GM10248 (cell line): ENCODE results near the gene HIVEP2.

Source experiments
- CTCF ChIA-PET: fragments of 300-600 bp; sonication (Branson Sonifier 250); formaldehyde crosslinking; extraction: SDS; loops from one replicate; lab custom pipeline; 2021; ENCODE audit warnings: antibody characterized with exemption; lab: Yijun Ruan, JAX
- POLR2A ChIA-PET: fragments of 350-650 bp; sonication (Branson Sonifier 250); formaldehyde crosslinking; extraction: SDS; loops from one replicate; lab custom pipeline; 2020; ENCODE audit warnings: antibody characterized with exemption; lab: Yijun Ruan, JAX
- DNase-seq: peaks from one replicate; pipeline ENCODE4 v3.0.0; 2012; ENCODE audit errors: extremely low spot score
- CTCF ChIP-seq: IDR thresholded peaks from 2 replicates; pipeline ENCODE4 v1.5.1; 2012; ENCODE audit warnings: mild to moderate bottlenecking, low read depth; ENCODE audit errors: extremely low read depth, missing control alignments, control extremely low read depth

The HIVEP2 gene

GRCh38 chr6:142860498-142860897 lies 84.5 kb downstream of the HIVEP2 start:
- TF ChIP-seq CTCF = no peak
- DNase-seq = no peak
- CTCF ChIA-PET = interaction anchor here (1.5 to 2.1 kb wide), 2 partner anchors 8 to 13 kb away, joined by 4 to 5 read pairs; no protein-coding TSS in a partner anchor
- POLR2A ChIA-PET = no interaction called here

GRCh38 chr6:142857796-142858555 lies 87.0 kb downstream of the HIVEP2 start:
- CTCF ChIA-PET = interaction anchor here (0.6 to 2.1 kb wide), 4 partner anchors 10 to 38 kb away, joined by 3 to 6 read pairs (median 4); no protein-coding TSS in a partner anchor
- POLR2A ChIA-PET = interaction anchor here (0.6 kb wide), 1 partner anchor 38 kb away, joined by 4 read pairs; no protein-coding TSS in a partner anchor
- TF ChIP-seq CTCF = no peak
- peak; percentile 19 for DNase-seq

- ChIA-PET CTCF (interaction anchor here (0.6 to 2.1 kb wide), 4 partner anchors 10 to 37 kb away, joined by 3 to 6 read pairs (median 4); no protein-coding TSS in a partner anchor), POLR2A (interaction anchor here (0.6 kb wide), 1 partner anchor 37 kb away, joined by 4 read pairs; no protein-coding TSS in a partner anchor)
- no peak for TF ChIP-seq CTCF
- peak; percentile 35 for DNase-seq
These were observed 87.7 kb downstream of the HIVEP2 start for GRCh38 chr6:142857233-142857761.

- peak; percentile 40 for DNase-seq
- no peak for TF ChIP-seq CTCF
- POLR2A ChIA-PET = interaction anchor here (0.6 kb wide), 1 partner anchor 37 kb away, joined by 4 read pairs; no protein-coding TSS in a partner anchor
- CTCF ChIA-PET = interaction anchor here (0.6 to 2.1 kb wide), 2 partner anchors 9 to 37 kb away, joined by 3 to 5 read pairs; no protein-coding TSS in a partner anchor
These were observed 88.2 kb downstream of the HIVEP2 start for GRCh38 chr6:142856624-142857232.

- DNase-seq = no peak
These were observed 88.9 kb downstream of the HIVEP2 start for GRCh38 chr6:142855893-142856623.

More at GRCh38 chr6:142855893-142856623, 88.9 kb downstream of the HIVEP2 start:
- CTCF ChIA-PET = interaction anchor here (1.0 to 3.9 kb wide), 3 partner anchors 8 to 51 kb away, joined by 3 to 11 read pairs (median 5); no protein-coding TSS in a partner anchor
- no peak for TF ChIP-seq CTCF
- POLR2A ChIA-PET = no interaction called here
